ENCODE measurements around the gene DNAJB8. TPM values are rescaled to one million over a fixed set of nuclear protein-coding genes. Genes with fewer than 3 reads are reported as not detected.

DNAJB8 gene
- total and polyA plus RNA-seq, 2 donors (not counting 1 experiment from before 2014, with no cell fraction given): not detected

GRCh38 chr3:128429275-128429674 is 37.4 kb downstream of the DNAJB8 start:
- DNase-seq (ENCODE audit: low read depth in 2 of 2): no peak
- Histone ChIP-seq H3K4me2 (ENCODE audit: extremely low read depth, insufficient read depth, low read length) (no peak overlapping the region), H3K27ac (ENCODE audit: insufficient read depth, low read length) (no peak overlapping the region), H3K4me1 (ENCODE audit: control insufficient read depth, extremely low read depth, insufficient read depth, low read length) (peaks cover 2% of the 10 kb centered on the region), H3K9ac (ENCODE audit: insufficient read depth, low read length) (no peak overlapping the region), H4K20me1 (ENCODE audit: control insufficient read depth, extremely low read depth, insufficient read depth, low read length) (no peaks in the 10 kb centered on the region), H3K79me2 (ENCODE audit: control insufficient read depth, insufficient read depth, low read length) (no peaks in the 10 kb centered on the region), H3K36me3 (ENCODE audit: control insufficient read depth, insufficient read depth, low read length) (no peaks in the 10 kb centered on the region), H3K9me3 (ENCODE audit: control insufficient read depth, insufficient read depth, low read depth, low read length) (no peaks in the 10 kb centered on the region), H3K27me3 (ENCODE audit: control insufficient read depth, insufficient read depth, low read length) (peaks cover 45% of the 10 kb centered on the region), H2AFZ (ENCODE audit: low read length) (no peak overlapping the region), H3K4me3 (replicated peaks in 1 of 4; ENCODE audit: control extremely low read depth in 1 of 4, insufficient read depth in 1 of 4, low read depth in 3 of 4, low read length in 4 of 4) (no peak overlapping the region)
- no peak for TF ChIP-seq CTCF (conservative IDR thresholded peaks at IDR 0.05 in 1 of 2, IDR thresholded peaks at IDR 0.05 in 1 of 2; ENCODE audit: low read depth in 1 of 2, low read length in 2 of 2)
- TF ChIP-seq EZH2 (IDR thresholded peaks at IDR 0.05; ENCODE audit: low read length, missing control alignments): no peak

- no peak overlapping the region for H3K4me2 ChIP-seq (ENCODE audit: extremely low read depth, insufficient read depth, low read length)
- TF ChIP-seq CTCF (conservative IDR thresholded peaks at IDR 0.05 in 1 of 2, IDR thresholded peaks at IDR 0.05 in 1 of 2; ENCODE audit: low read depth in 1 of 2, low read length in 2 of 2) (no peak), EZH2 (IDR thresholded peaks at IDR 0.05; ENCODE audit: low read length, missing control alignments) (no peak)
Observed at GRCh38 chr3:128427872-128428822, 38.5 kb downstream of the DNAJB8 start.

GRCh38 chr3:128427175-128427857 is 39.4 kb downstream of the DNAJB8 start:
- H4K20me1 ChIP-seq (ENCODE audit: control insufficient read depth, extremely low read depth, insufficient read depth, low read length): no peaks in the 10 kb centered on the region
- no peak overlapping the region for H3K9ac ChIP-seq (ENCODE audit: insufficient read depth, low read length)
- H3K79me2 ChIP-seq (ENCODE audit: control insufficient read depth, insufficient read depth, low read length): no peaks in the 10 kb centered on the region
- no peak overlapping the region for H3K27ac ChIP-seq (ENCODE audit: insufficient read depth, low read length)
- DNase-seq (ENCODE audit: low read depth in 2 of 2): no peak
- H3K27me3 ChIP-seq (ENCODE audit: control insufficient read depth, insufficient read depth, low read length): peaks cover 30% of the 10 kb centered on the region
- H2AFZ ChIP-seq (ENCODE audit: low read length): no peak overlapping the region
- peaks cover 2% of the 10 kb centered on the region for H3K4me1 ChIP-seq (ENCODE audit: control insufficient read depth, extremely low read depth, insufficient read depth, low read length)
- TF ChIP-seq EZH2 (IDR thresholded peaks at IDR 0.05; ENCODE audit: low read length, missing control alignments) (no peak), CTCF (conservative IDR thresholded peaks at IDR 0.05 in 1 of 2, IDR thresholded peaks at IDR 0.05 in 1 of 2; ENCODE audit: low read depth in 1 of 2, low read length in 2 of 2) (no peak)
- H3K9me3 ChIP-seq (ENCODE audit: control insufficient read depth, insufficient read depth, low read depth, low read length): no peaks in the 10 kb centered on the region
- no peak overlapping the region for H3K4me2 ChIP-seq (ENCODE audit: extremely low read depth, insufficient read depth, low read length)
- no peaks in the 10 kb centered on the region for H3K36me3 ChIP-seq (ENCODE audit: control insufficient read depth, insufficient read depth, low read length)
- no peak overlapping the region for H3K4me3 ChIP-seq (replicated peaks in 1 of 4; ENCODE audit: control extremely low read depth in 1 of 4, insufficient read depth in 1 of 4, low read depth in 3 of 4, low read length in 4 of 4)

More at GRCh38 chr3:128427872-128428822, 38.5 kb downstream of the DNAJB8 start:
- H3K36me3 ChIP-seq (ENCODE audit: control insufficient read depth, insufficient read depth, low read length): no peaks in the 10 kb centered on the region
- H2AFZ ChIP-seq (ENCODE audit: low read length): no peak overlapping the region
- no peak for DNase-seq (ENCODE audit: low read depth in 2 of 2)
- H3K4me3 ChIP-seq (replicated peaks in 1 of 4; ENCODE audit: control extremely low read depth in 1 of 4, insufficient read depth in 1 of 4, low read depth in 3 of 4, low read length in 4 of 4): no peak overlapping the region
- H3K9me3 ChIP-seq (ENCODE audit: control insufficient read depth, insufficient read depth, low read depth, low read length): no peaks in the 10 kb centered on the region
- no peak overlapping the region for H3K9ac ChIP-seq (ENCODE audit: insufficient read depth, low read length)
- H3K79me2 ChIP-seq (ENCODE audit: control insufficient read depth, insufficient read depth, low read length): no peaks in the 10 kb centered on the region
- H3K27ac ChIP-seq (ENCODE audit: insufficient read depth, low read length): no peak overlapping the region
- peaks cover 36% of the 10 kb centered on the region for H3K27me3 ChIP-seq (ENCODE audit: control insufficient read depth, insufficient read depth, low read length)
- no peaks in the 10 kb centered on the region for H4K20me1 ChIP-seq (ENCODE audit: control insufficient read depth, extremely low read depth, insufficient read depth, low read length)
- H3K4me1 ChIP-seq (ENCODE audit: control insufficient read depth, extremely low read depth, insufficient read depth, low read length): peaks cover 2% of the 10 kb centered on the region

All from fibroblast of lung (primary cell).